ENCODE results near the gene PEAK1.

PEAK1 gene

GRCh38 chr15:77208241-77208640, 211.7 kb downstream of the PEAK1 start:
- DNase-seq: no peak
- H3K9me3 ChIP-seq: peaks cover 0 to 3% (median 0%) of the 10 kb centered on the region in 3 donors
- H3K4me1 ChIP-seq: no peaks in the 10 kb centered on the region
- no peak overlapping the region for H3K4me3 ChIP-seq
- H3K27me3 ChIP-seq: no peaks in the 10 kb centered on the region
- TF ChIP-seq CTCF (IDR thresholded peaks at IDR 0.05): no peak
- no peak overlapping the region for H3K27ac ChIP-seq
- H3K36me3 ChIP-seq: peaks cover 0 to 10% (median 0%) of the 10 kb centered on the region in 3 donors
- intact Hi-C loops (cut with DNase I; ENCODE audit: low total_unique reads): no loop called here

GRCh38 chr15:77201665-77202064, 218.2 kb downstream of the PEAK1 start:
- H3K36me3 ChIP-seq: peaks cover 18 to 23% (median 19%) of the 10 kb centered on the region in 3 donors
- no peaks in the 10 kb centered on the region for H3K4me1 ChIP-seq
- no peak for DNase-seq
- no peak overlapping the region for H3K27ac ChIP-seq
- TF ChIP-seq CTCF (IDR thresholded peaks at IDR 0.05): no peak
- intact Hi-C loops (cut with DNase I; ENCODE audit: low total_unique reads): no loop called here
- H3K9me3 ChIP-seq: peaks cover 3 to 10% (median 4%) of the 10 kb centered on the region in 3 donors
- H3K27me3 ChIP-seq: no peaks in the 10 kb centered on the region
- H3K4me3 ChIP-seq: no peak overlapping the region

- DNase-seq: no peak
- no peaks in the 10 kb centered on the region for H3K4me1 ChIP-seq
- no peaks in the 10 kb centered on the region for H3K27me3 ChIP-seq
- peaks cover 3 to 10% (median 4%) of the 10 kb centered on the region in 3 donors for H3K9me3 ChIP-seq
- H3K4me3 ChIP-seq: no peak overlapping the region
- peaks cover 18 to 23% (median 23%) of the 10 kb centered on the region in 3 donors for H3K36me3 ChIP-seq
- no peak overlapping the region for H3K27ac ChIP-seq
- TF ChIP-seq CTCF (IDR thresholded peaks at IDR 0.05): no peak
- intact Hi-C loops (cut with DNase I; ENCODE audit: low total_unique reads): loop anchor here (10.0 kb wide), 1 partner anchor 298 kb away; no protein-coding TSS in a partner anchor
Observed at GRCh38 chr15:77196381-77196780, 223.5 kb downstream of the PEAK1 start.

GRCh38 chr15:77195586-77195985, 224.3 kb downstream of the PEAK1 start:
- DNase-seq: no peak
- peaks cover 18 to 23% (median 23%) of the 10 kb centered on the region in 3 donors for H3K36me3 ChIP-seq
- H3K9me3 ChIP-seq: peaks cover 3 to 10% (median 4%) of the 10 kb centered on the region in 3 donors
- H3K4me1 ChIP-seq: no peaks in the 10 kb centered on the region
- intact Hi-C loops (cut with DNase I; ENCODE audit: low total_unique reads): loop anchor here (10.0 kb wide), 1 partner anchor 299 kb away; no protein-coding TSS in a partner anchor
- H3K4me3 ChIP-seq: no peak overlapping the region
- TF ChIP-seq CTCF (IDR thresholded peaks at IDR 0.05): no peak
- H3K27ac ChIP-seq: no peak overlapping the region
- no peaks in the 10 kb centered on the region for H3K27me3 ChIP-seq

- H3K4me3 ChIP-seq: no peak overlapping the region
- intact Hi-C loops (cut with DNase I; ENCODE audit: low total_unique reads): loop anchor here (10.0 kb wide), 1 partner anchor 302 kb away; no protein-coding TSS in a partner anchor
- no peaks in the 10 kb centered on the region for H3K27me3 ChIP-seq
- H3K4me1 ChIP-seq: peaks cover 0 to 8% (median 0%) of the 10 kb centered on the region in 4 donors
- no peak overlapping the region for H3K27ac ChIP-seq
- no peak for TF ChIP-seq CTCF (IDR thresholded peaks at IDR 0.05)
- no peaks in the 10 kb centered on the region for H3K9me3 ChIP-seq
- DNase-seq: no peak
- H3K36me3 ChIP-seq: peaks cover 0 to 4% (median 0%) of the 10 kb centered on the region in 3 donors
Observed at GRCh38 chr15:77192451-77192850, 227.5 kb downstream of the PEAK1 start.

Data from tibial artery (tissue), 4 donors.